ENCODE data around the gene FAU.
A peak's percentile ranks its signal among the peaks of the same experiment; 100 is the strongest.

Gene FAU

GRCh38 chr11:65107078-65107477 lies 14.9 kb downstream of the FAU start:
- DNase-seq: no peak

DNA sequence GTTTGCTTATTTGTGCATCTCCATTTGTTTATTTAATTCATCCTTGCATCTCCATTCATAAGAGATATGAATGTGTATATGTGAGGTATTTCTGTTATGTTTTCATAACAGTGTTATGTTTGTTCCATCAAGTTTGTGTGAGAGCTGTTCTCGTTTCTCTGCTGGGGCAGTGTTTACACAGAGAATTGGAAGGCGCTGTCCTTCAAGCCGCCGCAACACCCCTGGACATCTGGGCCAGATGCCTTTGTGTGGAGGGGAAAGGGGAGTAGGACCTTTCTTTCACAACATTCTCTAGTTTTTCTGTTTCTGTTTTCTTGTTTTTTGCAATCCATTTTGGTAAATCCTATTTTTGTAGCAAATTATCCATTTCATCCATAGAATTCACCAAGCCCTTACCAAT lies 17.3 kb downstream of the FAU start:
- DNase-seq: no peak

DNA sequence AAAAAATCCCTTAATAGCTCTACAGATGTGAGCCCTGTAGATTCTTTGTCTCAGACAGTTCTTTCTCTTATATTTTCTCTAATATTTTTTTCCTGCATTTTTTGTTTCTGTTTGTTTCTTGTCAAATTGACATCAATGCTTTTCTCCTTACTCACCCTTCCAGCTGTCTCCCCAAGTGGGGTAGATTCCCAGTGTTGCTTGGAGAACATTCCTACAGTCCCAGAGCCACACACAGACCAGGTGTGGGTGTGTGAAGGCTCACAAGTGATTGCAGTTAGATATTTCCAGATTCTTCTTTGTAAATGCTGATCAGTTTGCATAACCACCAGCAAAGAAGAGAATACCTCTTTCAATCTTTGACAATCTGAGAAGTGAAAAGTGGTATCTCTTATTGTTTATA lies 18.5 kb downstream of the FAU start:
- DNase-seq: no peak

GRCh38 chr11:65102142-65103095 lies 19.5 kb downstream of the FAU start:
- DNase-seq: no peak

- DNase-seq: no peak
Measured at GRCh38 chr11:65100674-65101350, 21.1 kb downstream of the FAU start.

GRCh38 chr11:65096926-65097325 lies 25.0 kb downstream of the FAU start:
- no peak for DNase-seq

- DNase-seq: peak; percentile 92
Measured at GRCh38 chr11:65095974-65096806, 25.7 kb downstream of the FAU start, which contains the start of gene VPS51. TSS of gene VPS51 (plus strand) at chr11:65096214. CDS start at chr11:65096251, 37 bp downstream.

GRCh38 chr11:65095427-65095826 lies 26.5 kb downstream of the FAU start:
- DNase-seq: no peak

- no peak for DNase-seq
Measured at GRCh38 chr11:65090628-65091027, 31.3 kb downstream of the FAU start.

DNA sequence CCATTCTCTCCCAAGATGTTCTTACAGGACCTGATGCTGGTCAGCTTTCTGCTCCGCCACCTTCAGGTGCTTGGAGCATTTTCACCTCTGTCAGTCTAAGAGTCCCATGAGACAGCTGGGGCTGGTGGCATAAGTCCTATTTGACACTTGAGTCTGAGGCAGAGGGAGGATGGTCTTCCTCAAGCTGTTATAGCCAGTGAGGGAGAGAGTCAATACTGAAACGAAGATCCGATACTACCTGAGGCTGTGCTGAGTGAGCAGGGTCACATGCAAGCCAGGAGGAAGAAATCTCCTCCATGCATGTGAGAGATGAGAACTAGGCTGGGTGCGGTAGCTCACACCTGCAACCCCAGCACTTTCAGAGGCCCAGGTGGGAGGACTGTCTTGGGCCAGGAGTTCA lies 32.3 kb downstream of the FAU start:
- DNase-seq: no peak

GRCh38 chr11:65087827-65088226 lies 34.1 kb downstream of the FAU start:
- no peak for DNase-seq

- DNase-seq: no peak
Measured at GRCh38 chr11:65087216-65087615, 34.7 kb downstream of the FAU start.

DNA sequence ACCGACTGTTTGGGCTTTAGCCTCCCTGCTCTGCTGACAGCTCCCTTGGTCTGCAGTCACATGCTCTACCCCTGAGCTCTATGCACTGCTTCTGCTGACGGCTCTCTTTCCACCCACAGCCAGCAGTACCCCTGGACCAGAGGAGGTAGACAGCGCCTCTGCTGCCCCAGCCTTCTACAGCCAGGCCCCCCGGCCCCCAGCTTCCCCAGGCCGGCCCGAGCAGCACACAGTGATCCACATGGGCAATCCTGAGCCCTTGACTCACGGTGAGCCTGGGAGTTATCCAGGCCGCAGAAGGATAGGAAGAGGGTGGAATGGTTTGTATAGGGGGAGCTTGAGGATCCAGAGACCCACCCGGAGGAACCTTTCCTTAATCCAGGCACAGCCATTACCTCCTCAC lies 35.1 kb downstream of the FAU start:
- DNase-seq: no peak

DNA sequence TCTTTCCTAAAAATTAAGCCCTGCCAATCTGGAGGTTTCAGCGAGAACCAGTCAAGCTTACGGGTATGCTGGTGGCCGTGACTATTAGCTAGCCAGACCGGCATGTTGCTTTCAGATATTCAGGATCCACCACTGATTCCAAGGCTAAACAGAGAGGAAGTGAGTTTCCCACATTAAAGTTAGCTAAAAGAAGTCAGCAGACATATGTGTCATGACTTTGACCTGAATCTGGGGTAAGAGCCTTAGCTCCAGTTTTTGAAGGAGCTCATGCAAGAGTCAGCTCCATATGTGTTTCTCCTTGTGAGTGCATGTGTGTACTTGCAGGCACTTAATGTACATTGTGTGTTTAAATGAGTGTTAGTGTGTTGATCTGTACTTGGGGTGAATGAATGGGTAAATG lies 36.5 kb downstream of the FAU start:
- DNase-seq: no peak

GRCh38 chr11:65084598-65085375 lies 37.1 kb downstream of the FAU start:
- DNase-seq: no peak

GRCh38 chr11:65083834-65084597 lies 37.9 kb downstream of the FAU start, which contains the start of the genes CDCA5 and ZFPL1:
TSS of gene CDCA5 (minus strand) at chr11:65084040. CDS start at chr11:65083978, 62 bp downstream.
TSS of gene ZFPL1 (plus strand) at chr11:65084222. CDS start at chr11:65084699, 477 bp downstream.
- DNase-seq: peak; percentile 97

GRCh38 chr11:65083134-65083833 lies 38.6 kb downstream of the FAU start:
- DNase-seq: no peak

- DNase-seq: no peak
Measured at GRCh38 chr11:65078786-65079342, 43.1 kb downstream of the FAU start.

GRCh38 chr11:65078151-65078550 lies 43.8 kb downstream of the FAU start:
- no peak for DNase-seq

- DNase-seq: no peak
Measured at GRCh38 chr11:65077451-65077850, 44.5 kb downstream of the FAU start.
